ENCODE results near the gene MEN1.

Gene MEN1

GRCh38 chr11:64801561-64802369, 8.6 kb downstream of the MEN1 start:
- DNase-seq (ENCODE audit: low spot score) = peak; percentile 47

- peak; percentile 73 for DNase-seq (ENCODE audit: low spot score)
Observed at GRCh38 chr11:64801158-64801464, 9.2 kb downstream of the MEN1 start.

- DNase-seq (ENCODE audit: low spot score) = no peak
Observed at GRCh38 chr11:64800303-64801157, 9.8 kb downstream of the MEN1 start.

- DNase-seq (ENCODE audit: low spot score) = peak; percentile 87
Observed at GRCh38 chr11:64799623-64800302, 10.6 kb downstream of the MEN1 start.

GRCh38 chr11:64799256-64799622, 11.1 kb downstream of the MEN1 start:
- DNase-seq (ENCODE audit: low spot score) = no peak

GRCh38 chr11:64796757-64797541, 13.4 kb downstream of the MEN1 start:
- DNase-seq (ENCODE audit: low spot score) = no peak

- no peak for DNase-seq (ENCODE audit: low spot score)
Observed at GRCh38 chr11:64796047-64796756, 14.1 kb downstream of the MEN1 start.

- DNase-seq (ENCODE audit: low spot score) = no peak
Observed at GRCh38 chr11:64794526-64794925, 15.8 kb downstream of the MEN1 start.

- no peak for DNase-seq (ENCODE audit: low spot score)
Observed at GRCh38 chr11:64793271-64794160, 16.8 kb downstream of the MEN1 start.

GRCh38 chr11:64792482-64792881, 17.9 kb downstream of the MEN1 start:
- no peak for DNase-seq (ENCODE audit: low spot score)

GRCh38 chr11:64791781-64792291, 18.5 kb downstream of the MEN1 start:
- DNase-seq (ENCODE audit: low spot score) = no peak

GRCh38 chr11:64790205-64791095, 19.9 kb downstream of the MEN1 start:
- no peak for DNase-seq (ENCODE audit: low spot score)

- no peak for DNase-seq (ENCODE audit: low spot score)
Observed at GRCh38 chr11:64789331-64790204, 20.8 kb downstream of the MEN1 start.

GRCh38 chr11:64788321-64789215, 21.8 kb downstream of the MEN1 start:
- no peak for DNase-seq (ENCODE audit: low spot score)

- DNase-seq (ENCODE audit: low spot score) = peak; percentile 71
Observed at GRCh38 chr11:64787526-64788320, 22.6 kb downstream of the MEN1 start.

GRCh38 chr11:64786308-64786707, 24.0 kb downstream of the MEN1 start:
- no peak for DNase-seq (ENCODE audit: low spot score)

Measured in NAMALWA (cell line).